Activated CD8-positive, alpha-beta memory T cell treated with anti-CD3 and anti-CD28 coated beads, Interleukin-2, amount 50 U/mL, for 24 hours (primary cell): Measurements from ENCODE around the gene GLIS1.

ENCODE experiments used
- DNase-seq: peaks from one replicate; pipeline ENCODE4 v3.0.0-alpha.2; 2020; ENCODE audit errors: extremely low read depth

The GLIS1 gene

DNA sequence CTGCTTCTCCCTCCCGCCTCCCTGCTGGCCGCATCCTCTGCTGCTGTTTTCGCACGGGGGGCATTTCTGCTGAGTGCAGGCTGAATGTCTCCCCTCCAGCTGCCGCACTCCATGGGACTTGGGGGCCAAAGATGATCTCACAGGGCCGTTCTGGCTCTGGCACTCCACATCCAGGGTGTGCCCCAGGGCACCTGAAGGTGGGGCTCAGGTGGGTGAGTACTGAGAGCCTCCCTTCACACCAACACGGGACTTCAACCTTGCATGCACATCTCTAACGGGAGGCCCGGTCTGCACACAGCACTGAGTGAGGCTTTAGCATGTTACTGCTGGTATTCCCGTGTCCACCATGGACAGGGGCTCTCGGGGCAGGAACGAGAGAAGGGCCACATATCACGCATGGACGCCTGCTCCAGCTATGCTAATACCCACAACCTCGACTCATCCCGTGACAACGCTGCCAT lies 190.9 kb downstream of the GLIS1 start:
- DNase-seq: no peak

DNA sequence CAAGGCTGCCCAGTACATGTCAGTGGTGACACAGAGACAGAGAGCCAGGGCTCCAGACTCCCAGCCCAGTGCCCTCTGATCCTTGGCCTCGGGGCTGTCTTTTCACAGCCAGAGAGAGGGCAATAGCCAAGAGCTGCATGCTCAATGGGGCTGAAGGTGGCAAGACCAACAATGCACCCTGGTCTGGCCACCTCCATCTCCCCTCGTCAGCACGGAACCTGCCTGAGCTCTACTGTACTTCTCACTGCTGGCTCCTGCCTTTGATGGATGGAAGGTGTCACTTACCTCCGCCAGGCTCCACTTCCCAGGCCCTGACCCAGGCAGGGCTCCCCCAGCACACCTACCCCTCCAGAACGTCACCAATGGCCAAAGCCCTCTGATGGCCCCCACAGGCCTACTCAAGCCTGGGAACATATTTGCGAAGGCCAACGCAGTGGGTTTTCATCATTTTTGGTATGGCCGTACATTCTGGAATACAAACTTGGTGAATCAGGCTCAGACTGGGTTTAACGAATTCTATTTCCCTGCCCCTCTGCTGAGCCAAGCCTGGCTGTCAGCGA lies 191.7 kb downstream of the GLIS1 start:
- DNase-seq: no peak

DNA sequence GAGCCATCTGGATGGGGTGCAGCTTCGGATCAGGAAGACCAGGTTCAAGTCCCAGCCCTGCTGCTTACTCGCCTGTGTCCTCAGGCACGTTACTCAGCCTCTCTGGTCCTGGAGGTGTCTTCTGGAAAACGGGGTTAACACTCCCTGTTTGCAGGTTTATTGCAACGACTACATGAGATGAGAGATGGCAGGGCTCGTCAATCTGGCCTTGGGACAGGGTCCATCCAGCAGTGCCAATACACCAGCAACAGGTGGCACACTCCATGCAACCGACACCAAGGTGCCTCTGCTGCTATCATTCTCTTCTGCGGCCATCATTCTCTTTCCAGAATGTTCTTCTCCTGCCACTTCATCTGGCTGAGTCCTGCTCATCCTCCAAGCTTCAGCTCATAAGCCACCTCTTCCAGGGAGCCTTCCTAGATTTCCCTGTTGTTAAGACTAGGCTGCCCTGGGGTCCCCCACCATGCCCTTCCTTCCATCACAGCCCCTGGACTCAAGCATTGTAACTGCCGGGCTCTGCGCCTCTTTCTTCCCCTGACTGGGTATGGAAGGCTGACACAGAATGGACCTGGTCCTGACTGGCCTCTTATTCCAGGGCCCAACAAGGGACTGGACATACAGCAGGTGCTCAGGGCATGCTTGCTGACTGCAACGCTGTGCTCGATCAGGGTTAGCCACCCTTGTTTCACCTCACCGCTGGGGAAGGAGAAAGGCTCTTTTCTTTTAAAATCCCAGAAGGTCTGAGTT lies 192.4 kb downstream of the GLIS1 start:
- no peak for DNase-seq

DNA sequence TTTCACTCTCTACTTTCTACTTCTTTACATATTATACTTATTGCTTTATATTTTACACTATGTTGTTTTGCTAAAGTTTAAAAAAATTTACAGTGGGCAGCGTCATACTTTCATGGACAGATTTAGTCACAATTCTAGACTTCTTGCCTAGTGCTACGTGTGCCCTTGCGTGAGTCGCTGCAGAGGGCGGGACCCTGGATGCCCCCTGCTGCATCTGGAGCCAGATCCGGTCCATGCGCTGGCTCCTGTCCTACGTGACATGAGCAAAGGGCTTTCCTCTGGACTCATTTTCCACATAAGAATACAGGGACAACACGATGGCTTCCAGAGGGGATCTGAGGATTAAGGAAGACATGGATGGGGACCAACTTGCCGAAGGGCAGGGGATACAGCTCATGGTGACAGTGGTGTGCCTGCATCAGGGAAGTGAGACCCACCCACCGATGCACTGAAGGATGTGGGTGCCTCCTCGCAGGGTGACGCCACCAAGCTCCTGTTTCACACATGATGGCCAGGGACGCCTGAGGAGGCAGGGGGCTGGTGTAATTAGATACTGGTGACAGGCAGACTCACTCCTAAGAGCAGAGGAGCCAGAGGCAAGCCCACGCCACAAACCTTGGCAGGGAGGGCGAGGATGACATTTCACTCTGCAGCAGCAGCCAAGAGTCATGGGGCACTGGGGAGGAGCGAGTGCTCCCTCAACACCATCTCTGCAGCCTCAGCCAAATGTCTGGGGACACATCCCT lies 193.1 kb downstream of the GLIS1 start:
- no peak for DNase-seq

DNA sequence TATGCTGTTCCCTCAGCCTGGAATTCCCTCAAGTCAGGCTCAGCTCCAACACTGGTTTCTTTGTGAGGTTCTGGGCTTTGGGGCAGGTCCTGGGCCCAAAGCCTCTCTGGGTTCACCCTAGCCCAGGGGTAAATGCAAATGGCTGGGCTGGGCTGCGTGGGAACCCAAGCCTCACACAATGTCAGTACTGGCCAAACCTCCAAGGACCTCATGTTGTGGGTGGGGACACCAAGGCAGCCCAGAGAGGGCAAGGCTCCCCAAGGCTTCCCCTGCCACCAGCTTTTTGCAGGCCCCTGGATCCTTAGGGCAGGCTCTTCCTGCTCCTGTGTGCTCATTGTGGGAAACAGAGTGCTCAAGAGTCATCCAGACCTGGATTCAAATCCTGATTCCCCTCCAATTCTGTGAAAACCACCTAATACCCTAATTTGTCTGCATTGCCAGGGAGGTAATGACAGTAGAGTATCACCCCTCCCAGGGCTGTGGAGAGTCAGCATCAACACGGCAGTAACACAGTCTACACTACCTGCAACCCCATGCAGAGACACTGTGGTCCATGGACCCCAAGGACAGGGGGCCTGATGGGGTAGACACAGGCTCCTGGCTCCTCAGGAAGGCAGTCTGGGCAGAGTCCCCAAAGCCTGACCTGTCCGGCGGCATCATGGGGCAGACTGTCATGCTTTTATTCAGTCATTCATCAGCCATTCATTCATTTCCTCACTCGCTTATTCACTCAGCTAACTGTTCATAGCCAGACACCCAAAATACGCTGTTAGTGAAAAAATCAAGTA lies 194.0 kb downstream of the GLIS1 start:
- no peak for DNase-seq

DNA sequence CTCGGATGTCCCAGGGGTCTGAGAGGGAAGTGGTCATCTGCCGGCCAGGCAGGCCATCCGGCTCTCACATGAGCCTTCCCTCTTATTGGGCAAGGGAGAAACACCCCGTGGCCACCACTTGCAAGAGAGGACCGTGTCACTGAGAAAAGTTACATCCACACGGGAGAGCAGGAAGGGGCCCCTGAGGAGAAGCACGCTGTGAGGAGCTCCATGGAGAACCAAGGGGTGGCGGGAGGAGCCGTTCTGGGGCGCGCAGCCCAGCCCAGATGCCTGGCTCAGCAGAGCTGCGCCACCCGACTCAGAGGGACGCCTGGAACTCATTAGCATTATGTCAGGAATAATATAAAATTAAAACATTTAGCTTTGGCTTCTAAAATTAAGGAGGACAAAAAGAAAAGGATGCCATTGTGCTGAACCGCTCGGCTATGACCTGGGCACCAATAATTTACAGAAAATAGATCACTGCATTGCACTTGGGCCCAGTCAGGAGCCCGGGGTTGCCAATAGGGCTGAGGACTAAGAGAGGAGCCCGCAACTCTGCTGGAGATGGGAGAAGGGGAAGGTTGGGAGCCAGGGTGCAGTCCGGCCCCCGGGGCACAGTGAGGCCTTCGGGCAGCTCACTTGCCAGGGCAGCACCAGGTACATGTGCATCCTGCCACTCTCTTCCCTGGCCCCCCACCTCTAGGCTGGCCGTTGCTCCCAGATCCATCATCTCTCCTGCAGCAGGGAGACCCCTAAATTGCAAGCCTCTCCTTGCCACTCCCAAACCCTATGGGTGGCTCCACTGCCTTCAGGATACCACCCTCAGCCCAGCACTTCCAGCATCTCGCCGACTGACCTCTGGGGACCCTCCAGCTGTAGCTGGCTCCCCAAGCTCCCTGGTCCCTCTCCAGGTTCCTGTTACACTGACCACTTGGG lies 194.9 kb downstream of the GLIS1 start:
- DNase-seq: no peak

DNA sequence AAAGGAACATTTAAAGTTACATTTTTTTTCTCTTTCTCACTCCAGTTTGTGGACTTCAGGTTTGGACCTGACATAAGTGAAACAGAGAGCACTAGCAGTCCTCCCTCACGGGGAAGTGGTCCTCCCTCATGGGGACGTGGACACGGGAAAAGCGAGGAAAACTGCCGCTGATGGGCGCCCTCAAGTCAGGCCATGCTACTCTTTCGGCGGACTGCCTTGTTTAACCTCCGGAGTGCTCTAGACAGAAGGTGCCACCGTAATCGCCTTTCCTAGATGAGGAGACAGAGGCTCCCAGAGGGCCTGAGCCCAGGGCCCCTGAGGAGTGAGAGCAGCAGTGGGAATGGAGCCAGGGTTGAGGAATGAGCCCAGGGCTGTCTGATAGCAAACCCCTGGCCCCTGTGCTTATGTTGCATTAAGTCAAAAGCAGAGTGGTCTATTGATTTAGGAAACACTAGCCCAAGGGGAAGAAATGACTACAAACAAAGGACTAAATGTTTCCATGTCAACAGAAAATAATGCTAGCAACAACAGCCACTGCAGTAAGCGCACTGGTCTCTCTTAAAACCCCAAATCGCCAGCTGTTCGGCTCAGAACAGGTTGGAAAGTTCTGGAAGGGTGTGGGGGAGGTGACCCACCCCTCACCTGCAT lies 195.7 kb downstream of the GLIS1 start:
- DNase-seq: no peak

DNA sequence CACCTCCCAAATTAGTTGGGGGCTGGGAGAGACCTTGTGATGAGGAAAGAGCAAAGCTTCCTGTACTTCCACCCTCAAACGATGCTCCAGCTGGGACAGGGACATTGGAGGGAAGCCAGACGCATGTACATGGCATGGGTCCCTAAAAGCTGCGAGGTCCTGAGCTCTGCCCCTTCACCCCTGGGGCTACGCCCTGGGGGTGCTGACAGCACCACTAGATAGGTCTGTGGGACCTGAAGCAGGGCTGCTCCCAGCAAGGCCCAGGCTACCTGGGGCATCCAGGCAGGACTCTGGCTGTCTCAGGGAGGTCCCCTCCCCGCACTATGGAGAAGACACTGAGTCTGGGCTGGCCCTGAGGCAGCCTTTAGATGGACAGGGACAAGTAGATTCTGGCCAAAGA lies 196.4 kb downstream of the GLIS1 start:
- no peak for DNase-seq

DNA sequence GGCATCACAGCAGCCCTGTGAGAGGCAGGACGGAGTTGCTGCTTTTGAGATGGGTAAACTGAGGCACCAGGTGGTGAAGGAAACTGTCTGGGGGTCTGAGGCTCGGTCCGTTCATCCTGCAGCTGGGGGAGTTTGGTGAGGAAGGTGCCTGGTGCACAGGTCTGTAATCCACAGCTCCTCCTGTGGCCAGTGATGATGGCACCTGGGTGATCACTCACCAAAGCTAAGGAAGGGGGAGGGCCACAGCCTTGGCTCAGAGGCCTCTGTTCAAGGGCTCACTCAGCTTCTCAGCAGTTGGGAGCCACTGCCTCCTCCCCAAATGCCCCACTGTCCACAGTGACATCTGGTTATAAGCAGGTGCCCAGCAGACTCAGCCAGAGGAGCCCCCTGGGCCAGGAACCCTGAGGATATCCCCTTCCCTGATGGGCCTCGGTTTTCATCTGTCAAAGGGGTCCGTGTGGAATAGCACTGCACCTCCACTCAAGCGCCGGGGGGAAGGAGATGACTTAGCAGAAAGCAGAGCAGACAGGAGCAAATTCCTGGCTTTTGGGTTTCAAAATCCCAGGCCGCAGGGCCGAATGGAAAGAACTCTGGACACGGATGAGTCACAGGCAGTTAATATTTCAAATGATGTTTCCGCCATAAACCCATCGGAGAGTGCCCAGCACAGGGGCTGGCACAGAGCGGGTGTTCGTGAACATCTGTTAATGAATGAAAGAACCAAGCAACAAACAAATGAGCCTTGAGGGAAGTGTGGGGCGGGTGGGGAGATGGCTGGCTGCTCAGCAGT lies 197.0 kb downstream of the GLIS1 start:
- no peak for DNase-seq

DNA sequence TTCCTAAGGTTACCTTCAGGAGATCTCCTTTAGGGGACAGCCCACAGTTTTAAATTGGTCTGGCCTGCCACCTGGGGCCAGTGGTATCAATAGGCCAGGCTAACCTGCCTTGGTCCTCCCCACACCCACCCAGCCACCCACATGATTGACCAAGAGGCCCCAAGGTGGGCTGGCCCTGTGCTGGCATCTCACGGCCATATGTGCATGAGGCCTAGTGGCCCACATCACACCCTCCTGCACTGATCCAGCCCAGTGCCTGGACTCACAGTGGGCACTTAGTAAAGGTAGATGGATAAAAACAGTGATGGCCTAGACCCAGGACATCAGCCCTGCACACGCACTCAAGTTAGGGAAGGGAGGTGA lies 197.7 kb downstream of the GLIS1 start:
- DNase-seq: no peak

DNA sequence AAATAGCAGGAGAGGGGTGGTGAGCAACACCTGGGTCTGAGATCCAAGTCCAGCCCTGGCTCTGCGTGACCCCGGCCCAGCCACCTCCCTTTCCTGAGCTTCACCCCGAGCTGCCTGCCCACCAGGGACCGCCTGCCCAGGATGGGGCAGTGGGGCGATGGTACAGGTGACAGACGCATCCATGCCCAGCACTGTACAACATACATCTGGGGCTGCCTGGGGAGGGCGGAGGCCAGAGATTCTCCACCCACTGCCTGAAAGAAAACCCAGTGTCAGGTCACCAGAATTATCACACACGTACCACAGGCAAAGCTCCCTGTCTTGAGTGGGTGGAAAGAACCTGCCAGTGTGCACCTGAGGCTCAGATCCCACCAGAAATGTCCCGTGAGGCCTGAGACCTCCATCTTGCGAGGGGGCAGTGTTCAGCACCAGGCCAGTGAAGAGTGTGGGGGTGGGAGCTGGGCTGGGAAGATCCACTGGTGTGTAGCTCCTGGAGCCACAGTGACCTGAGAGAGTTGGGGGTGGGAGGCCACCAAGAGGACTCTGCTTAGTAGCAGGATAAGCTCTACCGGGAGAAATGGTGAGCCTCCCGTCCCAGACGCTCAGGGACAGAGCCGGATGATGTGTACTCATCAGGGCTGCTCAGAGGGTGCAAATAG lies 198.2 kb downstream of the GLIS1 start:
- no peak for DNase-seq

DNA sequence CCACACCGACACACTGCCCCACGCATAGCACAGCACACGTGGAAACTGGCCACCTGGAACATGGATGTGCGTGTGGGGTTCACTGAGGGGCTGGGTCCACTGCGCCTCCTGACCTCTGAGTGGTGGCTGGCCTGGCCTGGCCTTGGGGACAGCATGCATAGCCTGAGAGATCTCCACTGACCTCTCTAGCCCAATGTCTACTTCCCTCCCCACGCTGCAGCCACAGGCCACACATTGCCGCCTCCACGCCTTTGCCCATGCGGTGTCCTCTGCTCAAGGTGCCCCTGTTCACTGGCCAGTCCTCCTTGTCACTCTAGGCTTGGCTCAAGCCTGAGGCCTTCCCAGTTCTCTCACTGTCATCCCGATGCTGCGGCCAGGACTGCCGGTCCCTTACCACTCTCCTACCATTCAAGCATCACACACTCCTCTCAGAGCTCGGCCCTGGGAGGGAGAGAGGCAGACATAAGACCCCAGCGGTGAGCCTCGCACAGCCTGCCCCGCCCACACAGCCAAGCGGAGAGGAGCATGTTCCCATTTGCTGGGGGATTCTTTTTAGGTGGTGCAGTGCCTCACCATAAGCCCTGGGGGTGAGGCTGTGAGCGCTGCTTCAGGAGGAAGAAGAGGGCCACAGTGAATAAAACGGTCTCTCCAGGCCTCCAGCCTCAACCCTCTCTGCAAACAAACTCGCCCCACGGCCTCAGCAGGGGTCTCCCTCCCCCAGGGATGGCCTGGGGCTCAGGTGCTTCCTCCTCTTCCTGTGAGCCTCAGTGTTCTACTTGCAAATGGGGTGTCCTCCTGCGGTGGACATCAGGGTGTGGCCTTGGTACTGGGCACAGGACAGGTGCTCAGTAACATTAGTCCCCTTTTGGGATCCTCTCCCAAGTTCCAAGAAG lies 199.0 kb downstream of the GLIS1 start:
- DNase-seq: no peak

DNA sequence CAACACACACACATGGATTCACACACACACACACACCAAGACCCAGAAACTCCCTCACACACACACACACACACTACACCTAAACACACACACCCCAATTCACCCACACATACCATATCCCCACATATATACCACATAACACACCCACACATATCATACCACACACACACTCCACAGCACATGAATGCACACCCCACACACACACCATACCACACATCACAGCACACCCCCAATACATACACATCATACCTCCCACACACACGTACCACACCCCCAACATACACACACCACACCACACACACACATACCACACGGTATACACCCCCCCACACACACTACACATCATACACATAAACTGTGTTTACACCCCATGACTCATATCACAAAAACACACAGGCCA lies 199.7 kb downstream of the GLIS1 start:
- no peak for DNase-seq

DNA sequence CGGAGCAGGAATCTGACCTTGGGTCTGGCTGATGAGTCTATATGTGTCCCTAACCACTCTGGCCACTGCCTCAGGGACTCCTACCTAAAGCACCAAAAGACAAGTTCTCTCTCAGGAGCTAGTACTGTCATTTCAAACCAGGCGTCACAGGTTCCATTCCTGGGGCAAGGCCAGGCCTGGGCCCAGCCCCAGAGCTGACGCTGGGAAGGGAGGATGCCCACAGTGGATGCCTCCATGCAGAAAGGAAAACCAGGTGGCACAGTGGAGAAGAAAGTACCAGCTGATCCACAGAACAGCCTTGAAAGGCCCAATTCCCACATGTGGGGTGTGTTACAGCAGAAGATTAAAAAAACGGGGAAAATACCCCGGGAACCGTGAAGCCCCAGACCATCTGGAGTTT lies 202.4 kb downstream of the GLIS1 start:
- DNase-seq: no peak

DNA sequence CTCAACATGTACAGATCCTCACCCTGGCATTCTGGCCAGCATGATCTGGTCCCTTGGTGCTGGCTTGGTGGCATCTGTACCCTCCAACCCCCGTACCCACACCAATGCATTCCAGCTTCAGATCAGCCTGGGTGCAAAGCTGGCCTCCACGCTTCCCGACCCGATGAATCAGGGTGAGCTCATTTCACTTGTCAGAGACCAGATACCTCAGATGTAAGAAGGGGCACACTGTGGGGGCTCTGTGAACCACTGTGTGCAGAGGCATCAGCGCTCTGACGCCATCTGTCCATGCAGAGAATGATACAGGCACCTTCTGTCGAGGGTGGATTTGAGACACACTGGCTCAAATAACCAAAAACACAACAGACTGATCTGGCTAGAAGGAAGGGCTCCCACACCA lies 203.1 kb downstream of the GLIS1 start:
- DNase-seq: no peak

DNA sequence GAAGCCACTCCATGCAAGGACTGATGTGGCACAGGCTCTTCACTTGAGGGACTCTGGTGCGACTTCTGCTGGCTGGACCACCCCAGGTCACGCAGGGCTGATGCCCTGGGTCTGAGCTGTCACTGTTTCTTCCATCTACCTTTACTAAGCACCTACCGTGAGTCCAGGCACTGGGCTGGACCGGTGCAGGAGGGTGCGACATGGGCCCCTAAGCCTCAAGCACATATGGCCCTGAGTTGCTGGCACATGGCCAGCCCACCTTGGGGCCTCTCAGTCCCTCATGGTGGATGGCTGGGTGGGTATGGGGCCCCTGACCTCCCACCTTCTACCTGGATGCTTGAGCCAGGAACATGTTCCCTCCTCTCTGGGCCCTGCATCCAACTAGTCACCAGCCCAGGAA lies 203.7 kb downstream of the GLIS1 start:
- no peak for DNase-seq

DNA sequence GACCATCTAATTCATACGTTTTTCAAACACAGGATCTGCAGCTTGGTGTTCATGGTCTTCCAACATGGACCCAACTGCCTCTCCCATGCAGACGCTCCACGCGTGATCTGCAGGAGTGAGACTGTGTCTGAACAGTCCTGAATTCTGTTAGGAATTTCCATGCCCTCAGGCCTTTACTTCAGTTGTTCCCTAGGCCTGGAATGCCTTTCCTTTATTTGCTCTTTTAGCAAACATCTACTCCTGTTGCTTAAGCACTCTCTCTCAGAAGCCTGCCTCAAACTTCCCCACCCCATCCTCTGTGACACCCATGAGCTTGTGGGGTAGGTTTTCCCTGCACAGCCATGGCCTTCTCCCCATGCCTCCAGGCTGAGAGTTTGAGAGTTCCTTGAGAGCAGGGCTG lies 206.1 kb downstream of the GLIS1 start:
- DNase-seq: no peak

DNA sequence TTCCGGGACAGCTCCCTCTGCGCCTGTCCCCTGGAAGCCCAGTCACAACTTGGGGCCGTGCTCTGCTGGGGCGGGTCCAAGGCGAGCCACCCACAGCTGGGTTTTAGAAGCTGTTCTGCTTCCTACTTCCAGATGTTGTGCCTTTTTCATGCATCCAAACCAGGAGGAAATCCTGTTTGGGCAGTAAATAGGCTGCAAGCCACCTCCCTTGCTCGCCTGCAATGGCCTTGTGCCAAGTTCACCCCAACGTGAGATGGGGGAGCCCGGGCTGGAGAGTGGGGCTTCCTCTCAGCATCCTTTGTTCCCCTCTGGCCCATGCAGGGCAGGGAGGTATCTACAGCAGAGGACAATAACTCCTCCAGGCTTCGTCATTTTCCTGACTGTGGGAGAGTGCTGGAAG lies 206.6 kb downstream of the GLIS1 start:
- DNase-seq: no peak
